T-helper 22 cell (primary cell): Measurements from ENCODE around the gene CHRNA3.

ENCODE experiments used
- DNase-seq: peaks from one replicate; pipeline ENCODE4 v3.0.0-alpha.2; 2020; ENCODE audit warnings: low read depth

Gene CHRNA3

GRCh38 chr15:78620527-78621421, at the start of gene CHRNA3:
Gene CHRNA3 (minus strand): TSS chr15:78620996. CDS start chr15:78620794, 202 bp downstream.
- no peak for DNase-seq

GRCh38 chr15:78668987-78669386, 48.2 kb upstream of the CHRNA3 start:
- no peak for DNase-seq

- no peak for DNase-seq
These were observed 46.9 kb upstream of the CHRNA3 start for GRCh38 chr15:78667578-78668236.

GRCh38 chr15:78666010-78666409, 45.2 kb upstream of the CHRNA3 start:
- no peak for DNase-seq

- DNase-seq: no peak
These were observed 42.9 kb upstream of the CHRNA3 start for GRCh38 chr15:78663703-78664102.

GRCh38 chr15:78662028-78662427, 41.2 kb upstream of the CHRNA3 start:
- no peak for DNase-seq

- DNase-seq: no peak
These were observed 40.2 kb upstream of the CHRNA3 start for GRCh38 chr15:78661001-78661400.

GRCh38 chr15:78660584-78660983, 39.8 kb upstream of the CHRNA3 start:
- no peak for DNase-seq

- DNase-seq: no peak
These were observed 38.0 kb upstream of the CHRNA3 start for GRCh38 chr15:78658823-78659222.

- DNase-seq: no peak
These were observed 33.5 kb upstream of the CHRNA3 start for GRCh38 chr15:78654272-78654671.

GRCh38 chr15:78651930-78652615, 31.3 kb upstream of the CHRNA3 start:
- no peak for DNase-seq

GRCh38 chr15:78651007-78651406, 30.2 kb upstream of the CHRNA3 start:
- no peak for DNase-seq

GRCh38 chr15:78650022-78650421, 29.2 kb upstream of the CHRNA3 start:
- DNase-seq: no peak

- DNase-seq: no peak
These were observed 24.2 kb upstream of the CHRNA3 start for GRCh38 chr15:78645009-78645408.

- no peak for DNase-seq
These were observed 21.5 kb upstream of the CHRNA3 start for GRCh38 chr15:78642331-78642730.

GRCh38 chr15:78641749-78642275, 21.0 kb upstream of the CHRNA3 start:
- DNase-seq: no peak

GRCh38 chr15:78641102-78641748, 20.4 kb upstream of the CHRNA3 start, which contains the start of gene CHRNB4:
Gene CHRNB4 (minus strand): TSS chr15:78641210. CDS start chr15:78641133, 77 bp downstream.
- no peak for DNase-seq

- DNase-seq: no peak
These were observed 19.8 kb upstream of the CHRNA3 start for GRCh38 chr15:78640527-78641101.

- no peak for DNase-seq
These were observed 18.0 kb upstream of the CHRNA3 start for GRCh38 chr15:78638658-78639314.

- no peak for DNase-seq
These were observed 17.1 kb upstream of the CHRNA3 start for GRCh38 chr15:78637776-78638435.
